Activated CD4-positive, alpha-beta memory T cell treated with anti-CD3 and anti-CD28 coated beads for 36 hours (primary cell): ENCODE results near the gene TIGD1. TPM values are rescaled to one million over a fixed set of nuclear protein-coding genes. Genes with fewer than 3 reads are reported as not detected.
A peak's percentile ranks its signal among the peaks of the same experiment; 100 is the strongest.

ENCODE experiments used
- CTCF ChIA-PET: fragments of 350-600 bp; sonication (Branson Sonifier 250); formaldehyde crosslinking; loops from one replicate; lab custom pipeline; 2021; ENCODE audit warnings: antibody characterized with exemption, inconsistent platforms; lab: Charles Lee
- POLR2A ChIA-PET: fragments of 350-600 bp; sonication (Branson Sonifier 250); formaldehyde crosslinking; loops from one replicate; lab custom pipeline; 2021; ENCODE audit warnings: antibody characterized with exemption; lab: Charles Lee
- DNase-seq: peaks from one replicate; pipeline ENCODE4 v3.0.0-alpha.2; 2020
- H3K27ac Mint-ChIP-seq: one replicate; pipeline ENCODE4 v1.8.0; 2021; ENCODE audit warnings: mixed read lengths
- H3K27me3 Mint-ChIP-seq: one replicate; pipeline ENCODE4 v1.8.0; 2021; ENCODE audit warnings: mixed read lengths
- H3K36me3 Mint-ChIP-seq: one replicate; pipeline ENCODE4 v1.8.0; 2021; ENCODE audit warnings: mixed read lengths
- H3K4me1 Mint-ChIP-seq: one replicate; pipeline ENCODE4 v1.8.0; 2021; ENCODE audit warnings: low read depth, mixed read lengths
- H3K4me3 Mint-ChIP-seq: one replicate; pipeline ENCODE4 v1.8.0; 2021; ENCODE audit warnings: mild to moderate bottlenecking, mixed read lengths
- H3K9me3 Mint-ChIP-seq: one replicate; pipeline ENCODE4 v1.8.0; 2021; ENCODE audit warnings: mixed read lengths
- intact Hi-C: fragments of 100-400 bp; cut with micrococcal nuclease; formaldehyde crosslinking; loops from one replicate; pipeline ENCODE4 v1.15.1; 2023
- total RNA-seq, 2 experiments: library from RNA; stranded (reverse); gene quantifications; one replicate each; pipeline ENCODE4 v1.2.3, GENCODE V29; 2021

The TIGD1 gene
- total RNA-seq, 2 experiments from 2014 or later = 5.8 to 7.2 TPM

- ChIA-PET CTCF (no interaction called here), POLR2A (interaction anchor here (0.6 kb wide), 1 partner anchor 172 kb away, joined by 3 read pairs; no protein-coding TSS in a partner anchor)
- H3K27ac Mint-ChIP-seq = no peak overlapping the region
- no peaks in the 10 kb centered on the region for H3K9me3 Mint-ChIP-seq
- peaks cover 15% of the 10 kb centered on the region for H3K27me3 Mint-ChIP-seq
- DNase-seq = no peak
- no peak overlapping the region for H3K4me3 Mint-ChIP-seq
- H3K4me1 Mint-ChIP-seq = peaks cover 2% of the 10 kb centered on the region
- intact Hi-C loops = no loop called here
- no peaks in the 10 kb centered on the region for H3K36me3 Mint-ChIP-seq
Measured at GRCh38 chr2:232516551-232516950, 33.8 kb downstream of the TIGD1 start.

- H3K27ac Mint-ChIP-seq = no peak overlapping the region
- no peak for DNase-seq
- no peak overlapping the region for H3K4me3 Mint-ChIP-seq
- ChIA-PET POLR2A (no interaction called here), CTCF (no interaction called here)
- H3K9me3 Mint-ChIP-seq = no peaks in the 10 kb centered on the region
- H3K4me1 Mint-ChIP-seq = no peaks in the 10 kb centered on the region
- intact Hi-C loops = no loop called here
- peaks cover 11% of the 10 kb centered on the region for H3K27me3 Mint-ChIP-seq
- H3K36me3 Mint-ChIP-seq = no peaks in the 10 kb centered on the region
Measured at GRCh38 chr2:232515639-232516038, 34.7 kb downstream of the TIGD1 start.

GRCh38 chr2:232513353-232513752 is 37.0 kb downstream of the TIGD1 start:
- H3K4me3 Mint-ChIP-seq = no peak overlapping the region
- intact Hi-C loops = no loop called here
- H3K27me3 Mint-ChIP-seq = peaks cover 5% of the 10 kb centered on the region
- no peaks in the 10 kb centered on the region for H3K4me1 Mint-ChIP-seq
- no peak for DNase-seq
- CTCF ChIA-PET = interaction anchor here (1.8 kb wide), 1 partner anchor 9 kb away, joined by 5 read pairs; no protein-coding TSS in a partner anchor
- no peak overlapping the region for H3K27ac Mint-ChIP-seq
- POLR2A ChIA-PET = no interaction called here
- no peaks in the 10 kb centered on the region for H3K9me3 Mint-ChIP-seq
- H3K36me3 Mint-ChIP-seq = no peaks in the 10 kb centered on the region

- no peak for DNase-seq
- intact Hi-C loops = no loop called here
- Mint-ChIP-seq H3K4me1 (no peaks in the 10 kb centered on the region), H3K4me3 (no peak overlapping the region), H3K27ac (no peak overlapping the region), H3K9me3 (no peaks in the 10 kb centered on the region), H3K27me3 (peaks cover 5% of the 10 kb centered on the region), H3K36me3 (no peaks in the 10 kb centered on the region)
- CTCF ChIA-PET = interaction anchor here (1.8 kb wide), 1 partner anchor 10 kb away, joined by 5 read pairs; no protein-coding TSS in a partner anchor
- POLR2A ChIA-PET = no interaction called here
Measured at GRCh38 chr2:232512602-232513001, 37.8 kb downstream of the TIGD1 start.

GRCh38 chr2:232511336-232511890 is 38.9 kb downstream of the TIGD1 start:
- H3K36me3 Mint-ChIP-seq = no peaks in the 10 kb centered on the region
- no peak overlapping the region for H3K27ac Mint-ChIP-seq
- no peaks in the 10 kb centered on the region for H3K9me3 Mint-ChIP-seq
- no peak for DNase-seq
- no peak overlapping the region for H3K4me3 Mint-ChIP-seq
- CTCF ChIA-PET = interaction anchor here (1.8 kb wide), 1 partner anchor 11 kb away, joined by 5 read pairs; no protein-coding TSS in a partner anchor
- intact Hi-C loops = no loop called here
- POLR2A ChIA-PET = no interaction called here
- H3K4me1 Mint-ChIP-seq = no peaks in the 10 kb centered on the region
- H3K27me3 Mint-ChIP-seq = peaks cover 5% of the 10 kb centered on the region

- Mint-ChIP-seq H3K36me3 (no peaks in the 10 kb centered on the region), H3K27me3 (peaks cover 18% of the 10 kb centered on the region), H3K27ac (no peak overlapping the region), H3K4me1 (peaks cover 3% of the 10 kb centered on the region), H3K4me3 (no peak overlapping the region), H3K9me3 (no peaks in the 10 kb centered on the region)
- ChIA-PET CTCF (interaction anchor here (0.7 kb wide), 1 partner anchor 64 kb away, joined by 3 read pairs; no protein-coding TSS in a partner anchor), POLR2A (no interaction called here)
- intact Hi-C loops = no loop called here
- no peak for DNase-seq
Measured at GRCh38 chr2:232508251-232508650, 42.1 kb downstream of the TIGD1 start.

- POLR2A ChIA-PET = no interaction called here
- intact Hi-C loops = no loop called here
- no peak for DNase-seq
- peaks cover 7% of the 10 kb centered on the region for H3K4me1 Mint-ChIP-seq
- no peaks in the 10 kb centered on the region for H3K36me3 Mint-ChIP-seq
- no peak overlapping the region for H3K27ac Mint-ChIP-seq
- CTCF ChIA-PET = interaction anchor here (0.9 kb wide), 1 partner anchor 14 kb away, joined by 3 read pairs; no protein-coding TSS in a partner anchor
- peaks cover 23% of the 10 kb centered on the region for H3K27me3 Mint-ChIP-seq
- H3K4me3 Mint-ChIP-seq = no peak overlapping the region
- no peaks in the 10 kb centered on the region for H3K9me3 Mint-ChIP-seq
Measured at GRCh38 chr2:232506709-232507108, 43.6 kb downstream of the TIGD1 start.

GRCh38 chr2:232505856-232506255 is 44.5 kb downstream of the TIGD1 start:
- no peak overlapping the region for H3K27ac Mint-ChIP-seq
- H3K4me3 Mint-ChIP-seq = no peak overlapping the region
- DNase-seq = no peak
- no peaks in the 10 kb centered on the region for H3K36me3 Mint-ChIP-seq
- no peaks in the 10 kb centered on the region for H3K9me3 Mint-ChIP-seq
- H3K27me3 Mint-ChIP-seq = peaks cover 26% of the 10 kb centered on the region
- intact Hi-C loops = no loop called here
- ChIA-PET CTCF (interaction anchor here (0.6 kb wide), 1 partner anchor 483 kb away, joined by 3 read pairs; no protein-coding TSS in a partner anchor), POLR2A (no interaction called here)
- peaks cover 7% of the 10 kb centered on the region for H3K4me1 Mint-ChIP-seq

GRCh38 chr2:232504438-232504837 is 45.9 kb downstream of the TIGD1 start:
- Mint-ChIP-seq H3K36me3 (no peaks in the 10 kb centered on the region), H3K27me3 (peaks cover 34% of the 10 kb centered on the region), H3K9me3 (no peaks in the 10 kb centered on the region), H3K27ac (no peak overlapping the region), H3K4me3 (no peak overlapping the region), H3K4me1 (peaks cover 7% of the 10 kb centered on the region)
- intact Hi-C loops = no loop called here
- ChIA-PET CTCF (no interaction called here), POLR2A (no interaction called here)
- no peak for DNase-seq

- peak overlapping the region; percentile 36 for H3K4me3 Mint-ChIP-seq
- H3K27me3 Mint-ChIP-seq = peaks cover 34% of the 10 kb centered on the region
- no peak overlapping the region for H3K27ac Mint-ChIP-seq
- DNase-seq = no peak
- no peaks in the 10 kb centered on the region for H3K36me3 Mint-ChIP-seq
- CTCF ChIA-PET = no interaction called here
- POLR2A ChIA-PET = no interaction called here
- no peaks in the 10 kb centered on the region for H3K9me3 Mint-ChIP-seq
- H3K4me1 Mint-ChIP-seq = peaks cover 7% of the 10 kb centered on the region
- intact Hi-C loops = no loop called here
Measured at GRCh38 chr2:232503809-232504323, 46.5 kb downstream of the TIGD1 start.

- DNase-seq = peak; percentile 61
- peak overlapping the region; percentile 51 for H3K4me3 Mint-ChIP-seq
Measured at GRCh38 chr2:232502911-232503808, 47.2 kb downstream of the TIGD1 start.

GRCh38 chr2:232502511-232502910 is 47.8 kb downstream of the TIGD1 start:
- CTCF ChIA-PET = no interaction called here
- H3K4me3 Mint-ChIP-seq = peak overlapping the region; percentile 55
- intact Hi-C loops = no loop called here
- POLR2A ChIA-PET = no interaction called here
- H3K27me3 Mint-ChIP-seq = peaks cover 34% of the 10 kb centered on the region
- H3K4me1 Mint-ChIP-seq = peaks cover 7% of the 10 kb centered on the region
- peak; percentile 30 for DNase-seq
- H3K9me3 Mint-ChIP-seq = no peaks in the 10 kb centered on the region
- H3K36me3 Mint-ChIP-seq = no peaks in the 10 kb centered on the region
- H3K27ac Mint-ChIP-seq = no peak overlapping the region

More at GRCh38 chr2:232502911-232503808, 47.2 kb downstream of the TIGD1 start:
- ChIA-PET POLR2A (no interaction called here), CTCF (no interaction called here)
- Mint-ChIP-seq H3K27ac (no peak overlapping the region), H3K36me3 (no peaks in the 10 kb centered on the region), H3K4me1 (peaks cover 7% of the 10 kb centered on the region), H3K9me3 (no peaks in the 10 kb centered on the region), H3K27me3 (peaks cover 34% of the 10 kb centered on the region)
- intact Hi-C loops = no loop called here
